ENCODE results near the gene HELT. TPM values are rescaled to one million over a fixed set of nuclear protein-coding genes. Genes with fewer than 3 reads are reported as not detected.

Gene HELT
- total and polyA plus RNA-seq, 2 of the 4 experiments (the other 2 are of a cell fraction) = not detected

DNA sequence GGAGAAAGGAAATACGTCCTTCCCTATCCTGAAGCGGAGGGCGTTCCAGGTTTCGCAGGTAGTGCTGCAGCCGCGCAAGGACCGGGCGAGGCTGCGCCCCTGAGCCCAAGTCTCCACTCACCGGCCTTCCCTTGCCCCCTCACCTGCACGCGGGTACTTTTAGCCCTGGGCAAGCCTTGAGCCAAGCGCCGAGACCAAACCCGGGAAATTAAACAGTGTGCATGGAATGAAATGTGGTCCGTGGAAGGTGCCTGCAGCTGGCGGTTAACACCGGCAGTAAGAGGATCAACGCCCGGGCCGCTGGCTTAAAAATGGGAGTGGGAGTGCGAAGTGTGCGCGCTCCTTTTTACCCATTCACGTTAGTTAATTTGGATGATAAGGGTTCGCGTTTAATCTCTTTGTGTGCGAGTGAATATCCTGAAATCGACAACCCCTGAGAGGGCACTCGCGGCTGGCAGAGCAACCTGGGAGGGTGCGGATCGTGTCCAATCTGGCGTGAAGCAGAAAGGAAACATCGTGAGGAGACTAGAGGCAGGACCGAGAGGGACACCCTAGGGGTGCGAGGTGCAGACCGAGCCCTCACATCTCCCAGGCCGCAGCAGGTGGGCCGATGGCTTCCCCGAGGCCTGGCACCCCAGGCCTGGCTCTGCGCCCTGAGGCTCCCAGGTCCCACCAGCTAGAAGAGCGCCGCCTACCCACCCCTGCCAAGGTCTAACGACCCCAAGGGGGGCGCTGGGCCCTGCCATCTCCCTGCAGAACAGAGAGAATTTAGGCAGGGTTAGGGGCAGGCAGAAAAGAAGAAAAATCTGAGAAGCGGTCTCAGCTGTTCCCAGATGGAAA, 2.0 kb upstream of the HELT start:
- Histone ChIP-seq H4K20me1 (ENCODE audit: insufficient read depth, low read length) (no peaks in the 10 kb centered on the region), H4K5ac (ENCODE audit: low read depth, low read length) (no peak overlapping the region), H2BK120ac (ENCODE audit: low read depth, low read length) (no peak overlapping the region), H3K27ac (ENCODE audit: insufficient read depth, low read length) (no peak overlapping the region), H3K9me3 (ENCODE audit: control insufficient read depth, insufficient read depth, low read length) (no peaks in the 10 kb centered on the region), H3K18ac (ENCODE audit: low read depth, low read length) (no peak overlapping the region), H2AK5ac (ENCODE audit: low read depth, low read length) (no peak overlapping the region), H2AFZ (replicated peaks; ENCODE audit: low read length, poor library complexity) (no peak overlapping the region), H3K56ac (ENCODE audit: extremely low read depth, insufficient read depth, low read length) (no peak overlapping the region), H3K36me3 (ENCODE audit: control insufficient read depth, insufficient read depth, low read length) (no peaks in the 10 kb centered on the region), H3K79me1 (ENCODE audit: low read depth in 1 of 2, low read length in 2 of 2) (no peaks in the 10 kb centered on the region), H4K8ac (ENCODE audit: low read depth in 2 of 2, low read length in 2 of 2) (no peak overlapping the region), H3K9ac (ENCODE audit: low read depth, low read length) (no peak overlapping the region), H3K4ac (ENCODE audit: low read depth, low read length) (no peak overlapping the region), H3K9me1 (ENCODE audit: insufficient read depth, low read length) (no peaks in the 10 kb centered on the region), H3K27me3 (ENCODE audit: control insufficient read depth, insufficient read depth, low read length) (peaks cover 78% of the 10 kb centered on the region), H3K4me2 (ENCODE audit: low read depth, low read length) (no peak overlapping the region), H2BK20ac (ENCODE audit: low read depth, low read length) (no peak overlapping the region), H3K14ac (replicated peaks; ENCODE audit: low read depth, low read length) (no peak overlapping the region), H3K4me3 (ENCODE audit: insufficient read depth, low read depth, low read length) (no peak overlapping the region), H4K91ac (ENCODE audit: insufficient read depth, low read depth, low read length) (no peak overlapping the region), H2BK15ac (ENCODE audit: low read depth, low read length) (no peak overlapping the region), H3K4me1 (ENCODE audit: control insufficient read depth, insufficient read depth, low read length) (no peaks in the 10 kb centered on the region), H2BK5ac (ENCODE audit: low read depth, low read length, poor library complexity, severe bottlenecking) (no peak overlapping the region), H3K23ac (ENCODE audit: low read depth, low read length) (no peak overlapping the region), H2AK9ac (replicated peaks; ENCODE audit: low read depth, low read length, poor library complexity) (no peak overlapping the region)
- CTCF ChIA-PET = no interaction called here
- dilution Hi-C loops (cut with HindIII; ENCODE audit: low sequenced_read_pairs, unreplicated experiment) = no loop called here
- ATAC-seq (ENCODE audit: low read depth) (no peak), DNase-seq (no peak)
- intact Hi-C loops (cut with micrococcal nuclease) = no loop called here
- POLR2A ChIA-PET (ENCODE audit: unreplicated experiment) = no interaction called here
- WGBS, 2 experiments (ENCODE audit: extremely low coverage in 2 of 2, insufficient read length in 1 of 2) = no CpG with 5 or more reads among the region's 47 CpGs
- no TSS peak for BruUV-seq (replicated peaks)
- TF ChIP-seq SMC3 (IDR thresholded peaks at IDR 0.05; ENCODE audit: low read depth, low read length) = no peak
- in situ Hi-C loops (cut with MboI; ENCODE audit: low sequenced_read_pairs) = no loop called here
